HG02885 (cell line): Measurements from ENCODE around the gene KHDRBS2.

ENCODE experiments used
- ATAC-seq: cut with Tn5 transposase; IDR thresholded peaks from one replicate; pipeline ENCODE4 v1.9.1; 2021; ENCODE audit warnings: mild to moderate bottlenecking; ENCODE audit not compliant: unreplicated experiment, poor library complexity

Gene KHDRBS2

GRCh38 chr6:62042429-62042828 is 243.6 kb downstream of the KHDRBS2 start:
- no peak for ATAC-seq

GRCh38 chr6:62039605-62040004 is 246.4 kb downstream of the KHDRBS2 start:
- ATAC-seq, result no peak

GRCh38 chr6:62037445-62037844 is 248.6 kb downstream of the KHDRBS2 start:
- no peak for ATAC-seq

GRCh38 chr6:62035952-62036351 is 250.1 kb downstream of the KHDRBS2 start:
- ATAC-seq, result no peak

- no peak for ATAC-seq
Observed at GRCh38 chr6:62013719-62014118, 272.3 kb downstream of the KHDRBS2 start.

GRCh38 chr6:62009445-62009844 is 276.6 kb downstream of the KHDRBS2 start:
- no peak for ATAC-seq

GRCh38 chr6:61989616-61990015 is 296.4 kb downstream of the KHDRBS2 start:
- ATAC-seq, result no peak

- no peak for ATAC-seq
Observed at GRCh38 chr6:61980622-61981021, 305.4 kb downstream of the KHDRBS2 start.

- no peak for ATAC-seq
Observed at GRCh38 chr6:61977947-61978346, 308.1 kb downstream of the KHDRBS2 start.

GRCh38 chr6:61977099-61977498 is 308.9 kb downstream of the KHDRBS2 start:
- no peak for ATAC-seq

- ATAC-seq, result no peak
Observed at GRCh38 chr6:61959196-61959595, 326.8 kb downstream of the KHDRBS2 start.

GRCh38 chr6:61953851-61954250 is 332.2 kb downstream of the KHDRBS2 start:
- ATAC-seq, result no peak

GRCh38 chr6:61951586-61951985 is 334.4 kb downstream of the KHDRBS2 start:
- ATAC-seq, result no peak

GRCh38 chr6:61950811-61951210 is 335.2 kb downstream of the KHDRBS2 start:
- no peak for ATAC-seq

- ATAC-seq, result no peak
Observed at GRCh38 chr6:61949971-61950370, 336.1 kb downstream of the KHDRBS2 start.

GRCh38 chr6:61949161-61949560 is 336.9 kb downstream of the KHDRBS2 start:
- ATAC-seq, result no peak

- no peak for ATAC-seq
Observed at GRCh38 chr6:61947311-61947947, 338.6 kb downstream of the KHDRBS2 start.

- ATAC-seq, result no peak
Observed at GRCh38 chr6:61940919-61941318, 345.1 kb downstream of the KHDRBS2 start.

- no peak for ATAC-seq
Observed at GRCh38 chr6:61935242-61935846, 350.7 kb downstream of the KHDRBS2 start.

GRCh38 chr6:61909486-61909885 is 376.5 kb downstream of the KHDRBS2 start:
- no peak for ATAC-seq

GRCh38 chr6:61901748-61902147 is 384.3 kb downstream of the KHDRBS2 start:
- ATAC-seq, result no peak

GRCh38 chr6:61894536-61894935 is 391.5 kb downstream of the KHDRBS2 start:
- no peak for ATAC-seq
